Activated T-helper 1 cell treated with anti-CD3 and anti-CD28 coated beads, Interleukin-12 subunit alpha, Interleukin-12 subunit beta, Interleukin-2, Interleukin-4 antibody, amounts not matched to agents 30 ng/mL and 10 ng/mL and 1 ng/mL, durations not matched to agents 14 hours and 24 hours and 36 hours (primary cell): ENCODE results near the gene PFKFB4. TPM values are rescaled to one million over a fixed set of nuclear protein-coding genes. Genes with fewer than 3 reads are reported as not detected.
"Not testable (repeated sequence)": the region's sequence is repeated elsewhere in the genome, so short reads cannot be mapped to it uniquely, and the experiment has no call there.

ENCODE experiments used
- DNase-seq: peaks from one replicate; pipeline ENCODE4 v3.0.0; 2021; ENCODE audit warnings: low spot score
- H3K27ac Mint-ChIP-seq: one replicate; pipeline ENCODE4 v1.8.0; 2021; ENCODE audit warnings: mild to moderate bottlenecking, mixed read lengths
- H3K27me3 Mint-ChIP-seq: one replicate; pipeline ENCODE4 v1.8.0; 2022; ENCODE audit warnings: mild to moderate bottlenecking, moderate library complexity, mixed read lengths; ENCODE audit not compliant: insufficient read depth
- H3K36me3 Mint-ChIP-seq: one replicate; pipeline ENCODE4 v1.8.0; 2021; ENCODE audit warnings: low read depth, mixed read lengths
- H3K4me1 Mint-ChIP-seq: one replicate; pipeline ENCODE4 v1.8.0; 2021; ENCODE audit warnings: low read depth, mixed read lengths
- H3K4me3 Mint-ChIP-seq: one replicate; pipeline ENCODE4 v1.8.0; 2021; ENCODE audit warnings: mild to moderate bottlenecking, moderate library complexity, mixed read lengths
- H3K9me3 Mint-ChIP-seq: one replicate; pipeline ENCODE4 v1.8.0; 2021; ENCODE audit warnings: mixed read lengths
- intact Hi-C: fragments of 100-400 bp; cut with micrococcal nuclease; formaldehyde crosslinking; loops from one replicate; pipeline ENCODE4 v1.15.1; 2024
- total RNA-seq: library from RNA; stranded (reverse); gene quantifications from 2 replicates; pipeline ENCODE4 v1.2.3, GENCODE V29; 2022

The PFKFB4 gene
- total RNA-seq, 1 donor from 2014 or later: 15.5 TPM

- H3K4me1 Mint-ChIP-seq: peaks cover 32% of the 10 kb centered on the region
- no peak overlapping the region for H3K4me3 Mint-ChIP-seq
- no peaks in the 10 kb centered on the region for H3K27me3 Mint-ChIP-seq
- DNase-seq: peak; percentile 73
- no peak overlapping the region for H3K27ac Mint-ChIP-seq
- no peaks in the 10 kb centered on the region for H3K9me3 Mint-ChIP-seq
- H3K36me3 Mint-ChIP-seq: peaks cover 33% of the 10 kb centered on the region
- intact Hi-C loops: loop anchor here (1.0 to 2.0 kb wide), 5 partner anchors 9 to 276 kb away; a partner anchor contains a TSS
These were observed 7.6 kb downstream of the PFKFB4 start for GRCh38 chr3:48548729-48549705.

DNA sequence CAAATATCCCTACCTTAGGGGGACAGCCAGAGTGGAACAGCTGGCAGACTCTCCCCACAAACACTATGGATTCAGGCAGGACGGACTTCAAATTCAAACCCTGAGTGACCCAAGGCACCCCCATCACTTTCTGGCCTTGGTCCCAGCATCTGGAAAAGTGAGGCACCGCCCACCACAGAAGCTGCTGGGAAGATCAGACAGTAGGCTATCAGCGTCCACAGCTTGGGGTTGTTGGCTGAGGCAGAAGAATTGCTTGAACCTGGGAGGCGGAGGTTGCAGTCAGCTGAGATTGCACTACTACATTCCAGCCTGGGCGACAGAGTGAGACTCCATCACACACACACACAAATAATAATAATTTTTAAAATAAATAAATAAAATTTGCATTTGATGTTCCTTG lies 8.5 kb downstream of the PFKFB4 start:
- Mint-ChIP-seq H3K9me3 (no peaks in the 10 kb centered on the region), H3K27me3 (no peaks in the 10 kb centered on the region), H3K36me3 (peaks cover 29% of the 10 kb centered on the region), H3K27ac (no peak overlapping the region), H3K4me1 (peaks cover 24% of the 10 kb centered on the region), H3K4me3 (no peak overlapping the region)
- DNase-seq: no peak
- intact Hi-C loops: loop anchor here (1.0 to 2.0 kb wide), 5 partner anchors 10 to 275 kb away; a partner anchor contains a TSS

GRCh38 chr3:48546203-48546829 lies 10.3 kb downstream of the PFKFB4 start:
- intact Hi-C loops: no loop called here
- Mint-ChIP-seq H3K36me3 (peaks cover 33% of the 10 kb centered on the region), H3K4me1 (peaks cover 19% of the 10 kb centered on the region), H3K27me3 (no peaks in the 10 kb centered on the region), H3K27ac (no peak overlapping the region), H3K9me3 (no peaks in the 10 kb centered on the region), H3K4me3 (no peak overlapping the region)
- no peak for DNase-seq

GRCh38 chr3:48544141-48544540 lies 12.5 kb downstream of the PFKFB4 start:
- H3K4me3 Mint-ChIP-seq: no peak overlapping the region
- peaks cover 40% of the 10 kb centered on the region for H3K36me3 Mint-ChIP-seq
- DNase-seq: no peak
- H3K27ac Mint-ChIP-seq: no peak overlapping the region
- no peaks in the 10 kb centered on the region for H3K27me3 Mint-ChIP-seq
- no peaks in the 10 kb centered on the region for H3K9me3 Mint-ChIP-seq
- peaks cover 8% of the 10 kb centered on the region for H3K4me1 Mint-ChIP-seq
- intact Hi-C loops: no loop called here

DNA sequence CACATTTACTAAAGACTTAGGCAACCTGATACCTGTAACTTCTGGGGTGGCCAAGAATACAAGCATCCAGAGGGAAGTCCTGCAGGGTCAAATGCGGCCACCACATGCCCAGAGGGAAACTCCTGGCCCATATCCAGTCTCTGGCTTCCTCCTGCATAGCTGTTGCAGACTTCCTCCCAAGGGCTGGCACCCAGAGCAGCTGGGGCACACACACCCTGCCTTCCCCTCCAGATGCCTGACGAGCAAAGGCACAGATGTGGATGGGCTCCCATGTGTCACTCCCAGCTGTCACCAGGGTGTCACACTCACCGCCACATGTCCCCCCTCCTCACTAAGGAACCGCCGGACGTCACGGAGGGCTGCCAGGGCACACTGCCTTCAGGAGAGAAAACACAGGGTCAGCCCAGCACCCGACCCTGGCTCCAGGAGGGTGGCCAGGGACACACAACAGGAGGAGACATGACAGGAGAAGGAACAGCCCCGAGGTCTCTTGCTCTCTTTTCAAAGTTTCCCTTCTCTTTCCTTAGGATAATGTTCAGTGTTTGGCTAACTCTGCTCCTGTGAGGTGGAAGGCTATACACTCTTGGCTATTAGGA lies 13.2 kb downstream of the PFKFB4 start:
- H3K9me3 Mint-ChIP-seq: no peaks in the 10 kb centered on the region
- H3K27ac Mint-ChIP-seq: no peak overlapping the region
- no peak for DNase-seq
- H3K36me3 Mint-ChIP-seq: peaks cover 39% of the 10 kb centered on the region
- intact Hi-C loops: no loop called here
- H3K27me3 Mint-ChIP-seq: no peaks in the 10 kb centered on the region
- peaks cover under 1% of the 10 kb centered on the region for H3K4me1 Mint-ChIP-seq
- H3K4me3 Mint-ChIP-seq: no peak overlapping the region

DNA sequence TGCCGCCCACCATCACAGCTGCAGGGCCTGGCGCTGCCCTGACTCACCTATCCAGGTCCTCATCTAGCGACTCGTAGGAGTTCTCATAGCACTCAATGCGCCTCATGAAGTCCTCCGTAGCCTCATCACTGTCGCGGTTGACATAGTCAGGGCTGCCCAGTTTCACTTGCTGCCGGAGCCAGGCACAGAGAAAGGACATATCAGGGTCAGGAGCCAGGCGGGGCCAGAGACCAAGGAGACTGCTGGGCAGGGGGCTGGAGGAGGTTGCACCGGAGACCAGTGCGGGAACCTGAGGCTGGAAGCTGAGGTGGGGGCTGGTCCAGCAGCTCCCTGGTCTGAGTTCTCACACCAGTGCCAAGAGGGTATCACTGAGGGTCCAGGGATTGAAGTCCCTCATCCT lies 18.2 kb downstream of the PFKFB4 start:
- H3K4me3 Mint-ChIP-seq: no peak overlapping the region
- H3K36me3 Mint-ChIP-seq: peaks cover 40% of the 10 kb centered on the region
- DNase-seq: no peak
- H3K27ac Mint-ChIP-seq: no peak overlapping the region
- no peaks in the 10 kb centered on the region for H3K27me3 Mint-ChIP-seq
- no peaks in the 10 kb centered on the region for H3K4me1 Mint-ChIP-seq
- H3K9me3 Mint-ChIP-seq: no peaks in the 10 kb centered on the region
- intact Hi-C loops: no loop called here

- H3K4me1 Mint-ChIP-seq: no peaks in the 10 kb centered on the region
These were observed 19.8 kb downstream of the PFKFB4 start for GRCh38 chr3:48536785-48537184.

DNA sequence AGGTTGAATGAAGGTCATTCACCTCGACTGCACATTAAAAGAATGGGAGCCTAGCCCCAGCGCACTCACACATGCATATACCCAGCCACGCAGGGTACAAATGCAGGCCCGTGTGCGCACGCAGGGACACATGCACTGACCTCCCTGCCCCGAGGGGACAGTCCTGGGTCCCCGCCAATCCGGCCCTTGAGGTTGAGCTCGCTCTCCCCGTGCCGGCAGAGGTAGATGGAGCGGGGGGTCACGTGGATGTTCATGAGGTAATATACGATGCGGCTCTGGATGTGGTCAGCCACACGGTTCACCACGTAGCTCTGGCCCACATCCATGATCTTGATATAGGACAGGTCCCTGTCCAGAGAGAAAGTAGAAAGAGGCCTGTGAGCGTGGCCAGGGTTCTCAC lies 20.5 kb downstream of the PFKFB4 start:
- Mint-ChIP-seq H3K27ac (no peak overlapping the region), H3K36me3 (peaks cover 31% of the 10 kb centered on the region)
- intact Hi-C loops: no loop called here

More at GRCh38 chr3:48536785-48537184, 19.8 kb downstream of the PFKFB4 start:
- no peaks in the 10 kb centered on the region for H3K9me3 Mint-ChIP-seq
- H3K27ac Mint-ChIP-seq: no peak overlapping the region
- peaks cover 32% of the 10 kb centered on the region for H3K36me3 Mint-ChIP-seq
- intact Hi-C loops: no loop called here
- no peak overlapping the region for H3K4me3 Mint-ChIP-seq
- H3K27me3 Mint-ChIP-seq: no peaks in the 10 kb centered on the region
- DNase-seq: no peak

DNA sequence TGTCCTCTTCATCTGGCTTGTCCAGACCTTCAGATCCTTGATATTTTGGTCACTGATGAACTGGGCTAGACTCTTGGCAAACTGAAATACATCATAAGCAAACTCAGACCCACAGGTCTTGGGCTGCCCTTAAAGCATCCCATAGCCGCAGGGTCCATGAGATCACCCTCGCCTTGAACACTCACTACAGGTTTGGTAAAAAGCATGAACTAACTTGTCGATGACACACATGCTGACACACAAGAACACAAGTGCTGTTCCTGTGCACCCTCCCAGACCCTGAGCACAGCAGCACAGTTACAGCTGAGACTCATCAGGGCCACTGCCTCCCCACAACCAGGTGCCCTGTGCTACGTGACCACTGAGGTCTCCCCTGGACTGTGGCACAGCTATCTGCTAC lies 21.0 kb downstream of the PFKFB4 start:
- intact Hi-C loops: no loop called here
- Mint-ChIP-seq H3K27me3 (no peaks in the 10 kb centered on the region), H3K36me3 (peaks cover 31% of the 10 kb centered on the region), H3K27ac (no peak overlapping the region), H3K9me3 (no peaks in the 10 kb centered on the region), H3K4me3 (no peak overlapping the region), H3K4me1 (no peaks in the 10 kb centered on the region)
- no peak for DNase-seq

More for the DNA sequence above, 20.5 kb downstream of the PFKFB4 start:
- DNase-seq: no peak
- H3K27me3 Mint-ChIP-seq: no peaks in the 10 kb centered on the region
- H3K4me1 Mint-ChIP-seq: no peaks in the 10 kb centered on the region
- no peaks in the 10 kb centered on the region for H3K9me3 Mint-ChIP-seq
- no peak overlapping the region for H3K4me3 Mint-ChIP-seq

- Mint-ChIP-seq H3K4me1 (no peaks in the 10 kb centered on the region), H3K9me3 (no peaks in the 10 kb centered on the region), H3K27me3 (no peaks in the 10 kb centered on the region), H3K27ac (no peak overlapping the region), H3K36me3 (peaks cover 24% of the 10 kb centered on the region), H3K4me3 (no peak overlapping the region)
- DNase-seq: no peak
- intact Hi-C loops: no loop called here
These were observed 23.6 kb downstream of the PFKFB4 start for GRCh38 chr3:48532977-48533337.

DNA sequence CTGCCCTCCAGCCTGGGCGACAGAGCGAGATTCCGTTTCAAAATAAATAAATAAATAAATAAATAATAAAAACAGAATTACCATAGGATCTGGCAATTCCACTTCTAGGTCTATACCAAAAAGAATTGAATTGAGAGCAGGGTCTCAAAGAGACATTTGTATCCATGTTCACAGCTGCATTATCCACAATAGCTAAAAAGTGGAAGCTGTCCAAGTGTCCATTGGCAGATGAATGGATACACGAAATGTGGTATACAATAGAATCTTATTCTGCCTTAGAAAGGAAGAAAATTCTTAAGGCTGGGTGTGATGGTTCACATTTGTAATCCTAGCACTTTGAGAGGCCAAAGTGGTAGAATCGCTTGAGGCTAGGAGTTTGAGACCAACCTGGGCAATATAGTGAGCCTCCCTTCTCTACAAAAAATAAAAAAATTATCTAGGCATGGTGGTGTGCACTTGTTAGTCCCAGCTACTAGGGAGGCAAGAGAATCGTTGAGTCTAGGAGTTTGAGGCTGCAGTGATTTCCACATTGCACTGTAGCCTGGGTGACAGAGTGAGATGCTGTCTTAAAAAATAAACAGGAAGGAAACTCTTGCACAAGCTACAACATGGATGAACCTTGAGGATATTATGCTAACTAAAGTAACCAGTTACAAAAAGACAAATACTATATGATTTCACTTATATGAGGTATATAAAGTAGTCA lies 24.2 kb downstream of the PFKFB4 start:
- Mint-ChIP-seq H3K9me3 (no peaks in the 10 kb centered on the region), H3K4me1 (no peaks in the 10 kb centered on the region), H3K4me3 (no peak overlapping the region), H3K27me3 (no peaks in the 10 kb centered on the region), H3K27ac (no peak overlapping the region), H3K36me3 (peaks cover 23% of the 10 kb centered on the region)
- no peak for DNase-seq
- intact Hi-C loops: no loop called here

- peaks cover 32% of the 10 kb centered on the region for H3K36me3 Mint-ChIP-seq
These were observed 25.9 kb downstream of the PFKFB4 start for GRCh38 chr3:48530701-48531100.

More at GRCh38 chr3:48530701-48531100, 25.9 kb downstream of the PFKFB4 start:
- H3K4me3 Mint-ChIP-seq, H3K27me3 Mint-ChIP-seq, H3K4me1 Mint-ChIP-seq, H3K27ac Mint-ChIP-seq, intact Hi-C loops, DNase-seq, H3K9me3 Mint-ChIP-seq: not testable (repeated sequence)
